NCI-H146 treated with DMSO at 0.1 percent for 48 hours (cell line): Measurements from ENCODE around the gene CAMK2A.

Experiments
- DNase-seq: peaks from one replicate; lab custom pipeline; 2025; ENCODE audit not compliant: unreplicated experiment; lab: John Stamatoyannopoulos, UW

Gene CAMK2A

DNA sequence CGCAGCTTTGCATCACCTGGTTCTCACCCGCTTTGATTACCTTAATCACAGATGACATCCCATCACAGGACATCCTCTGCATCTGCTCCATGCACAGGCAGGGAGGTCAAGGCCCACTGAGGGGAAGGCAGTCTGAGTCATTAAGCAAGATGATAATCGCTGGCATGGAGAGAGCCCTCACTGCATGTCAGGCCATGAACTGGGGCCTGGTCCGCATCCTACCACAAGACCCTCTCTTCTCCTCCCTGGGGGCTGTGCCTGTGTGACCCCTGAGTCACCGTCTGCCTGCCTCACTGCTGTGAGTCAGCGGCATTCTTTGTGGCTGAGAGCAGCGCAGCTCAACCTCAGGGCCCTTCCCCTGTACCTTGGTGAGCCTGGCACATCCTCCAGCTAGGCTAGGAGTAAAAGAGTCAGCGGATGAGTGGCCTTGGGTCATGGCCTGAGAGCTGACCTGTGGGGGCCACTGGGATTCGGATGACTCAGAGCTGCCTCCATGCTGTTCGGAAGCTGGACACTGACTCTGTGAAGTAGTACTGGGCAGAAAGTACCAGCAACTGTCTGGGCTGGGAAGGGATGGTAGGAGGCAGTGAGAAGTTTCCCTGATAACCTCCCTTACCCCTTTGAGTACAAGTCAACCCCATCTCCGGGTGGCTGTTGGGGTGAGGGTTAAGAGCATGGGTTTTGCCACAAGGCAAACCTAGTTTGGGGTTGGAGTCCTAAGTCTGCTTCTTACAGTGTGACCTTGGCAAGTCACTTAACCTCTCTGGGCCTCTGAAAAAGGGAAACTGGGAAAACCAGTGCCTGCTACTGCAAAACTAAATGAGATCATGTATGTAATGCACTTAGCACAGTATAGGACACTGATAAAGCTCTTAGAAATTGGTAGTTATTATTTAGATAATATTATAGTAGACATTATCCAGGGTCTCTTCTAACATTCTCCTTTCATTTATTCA, 27.8 kb upstream of the CAMK2A start:
- DNase-seq = no peak

GRCh38 chr5:150316320-150316719, 26.7 kb upstream of the CAMK2A start:
- no peak for DNase-seq

DNA sequence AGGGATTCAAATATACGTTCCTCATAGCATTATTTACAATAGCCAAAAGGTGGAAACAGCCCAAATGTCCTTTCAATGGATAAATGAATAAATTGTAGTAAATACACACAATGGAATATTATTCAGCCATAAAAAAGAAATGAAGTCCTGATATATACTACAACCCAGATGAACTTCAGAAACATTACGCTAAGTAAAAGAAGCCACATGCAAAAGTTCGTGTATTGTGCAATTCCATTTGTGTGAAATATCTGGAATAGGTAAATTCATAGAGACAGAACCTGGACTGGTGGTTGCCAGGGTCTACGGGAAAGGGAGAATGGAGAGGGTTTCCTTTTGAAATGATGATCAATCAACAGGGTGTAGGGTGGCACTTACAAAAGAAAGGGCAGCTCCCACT, 25.7 kb upstream of the CAMK2A start:
- DNase-seq = no peak

DNA sequence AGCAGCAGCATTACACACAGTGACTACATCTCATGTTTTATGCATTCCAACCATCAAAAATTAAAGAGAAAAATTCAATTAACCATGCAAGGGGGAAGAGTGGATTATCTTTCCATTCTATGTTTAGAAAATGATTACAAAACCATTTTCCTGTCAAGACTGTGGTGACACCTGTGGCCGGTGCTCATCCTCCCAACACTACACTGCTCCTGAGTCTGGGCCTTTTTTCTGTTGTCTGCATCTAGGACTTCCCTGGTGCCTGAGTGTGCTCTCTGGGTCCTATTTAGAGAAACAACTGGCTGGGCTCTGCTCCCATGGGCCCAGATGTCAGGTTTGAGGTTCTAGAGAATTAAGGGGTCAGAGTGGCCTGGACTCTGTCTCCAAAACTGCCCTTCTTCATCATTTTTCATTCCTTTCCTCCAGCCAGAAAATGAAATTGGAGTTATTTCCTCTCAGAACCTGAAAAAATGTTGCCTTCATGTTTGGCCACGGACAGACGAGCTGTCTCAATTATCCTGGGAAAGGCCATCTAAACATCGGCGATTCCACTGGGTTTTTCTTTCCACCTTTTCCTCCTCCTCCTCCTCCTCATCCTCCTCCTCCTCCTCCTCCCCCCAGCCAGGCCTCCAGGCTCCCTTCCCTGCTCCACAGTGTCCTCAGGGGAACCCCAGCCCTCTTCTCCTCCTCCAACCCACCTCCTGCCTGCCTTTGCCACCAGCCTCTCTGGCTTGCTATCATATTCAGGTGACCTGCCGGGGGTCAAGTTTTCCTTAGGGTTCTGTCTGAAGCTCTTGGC, 24.5 kb upstream of the CAMK2A start:
- DNase-seq = no peak

DNA sequence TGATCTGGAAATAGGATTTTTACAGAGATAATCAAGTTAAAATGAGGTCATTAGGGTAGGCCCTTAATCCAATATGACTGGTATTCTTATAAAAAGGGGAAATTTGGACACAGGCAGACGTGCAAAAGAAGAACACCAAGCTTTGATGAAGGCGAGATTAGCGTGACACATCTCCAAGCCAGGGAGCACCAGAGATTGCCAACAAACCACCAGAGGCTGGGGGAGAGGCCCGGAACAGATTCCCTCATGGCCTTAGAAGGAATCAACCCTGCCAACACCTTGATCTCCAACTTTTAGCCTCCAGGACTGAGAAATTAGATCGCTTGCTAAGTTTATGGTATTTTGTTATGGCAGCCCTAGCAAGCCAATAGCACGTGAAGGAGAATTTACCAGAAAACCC, 23.9 kb upstream of the CAMK2A start:
- no peak for DNase-seq

- no peak for DNase-seq
Observed at GRCh38 chr5:150312518-150312917, 22.9 kb upstream of the CAMK2A start.

GRCh38 chr5:150311015-150311692, 21.6 kb upstream of the CAMK2A start:
- no peak for DNase-seq

DNA sequence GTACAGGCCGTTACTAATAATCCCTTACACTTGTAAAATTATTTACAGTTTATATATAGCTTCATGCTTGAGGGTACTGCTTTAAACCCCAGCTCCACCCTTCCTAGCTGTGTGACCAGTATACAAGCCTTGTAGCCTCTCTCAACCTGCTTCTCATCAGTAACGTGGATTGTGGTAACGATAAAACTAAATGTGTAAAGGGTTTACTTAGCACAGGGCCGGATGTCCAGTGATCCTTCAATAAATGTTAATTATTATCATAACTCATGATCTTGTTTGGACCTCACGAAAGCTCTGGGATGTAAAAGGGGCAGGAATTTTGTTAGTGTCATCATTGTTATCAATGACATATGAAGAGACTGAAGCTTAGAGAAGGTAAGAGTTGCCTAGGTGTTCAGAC, 20.7 kb upstream of the CAMK2A start:
- no peak for DNase-seq

GRCh38 chr5:150309886-150310239, 20.3 kb upstream of the CAMK2A start:
- no peak for DNase-seq

DNA sequence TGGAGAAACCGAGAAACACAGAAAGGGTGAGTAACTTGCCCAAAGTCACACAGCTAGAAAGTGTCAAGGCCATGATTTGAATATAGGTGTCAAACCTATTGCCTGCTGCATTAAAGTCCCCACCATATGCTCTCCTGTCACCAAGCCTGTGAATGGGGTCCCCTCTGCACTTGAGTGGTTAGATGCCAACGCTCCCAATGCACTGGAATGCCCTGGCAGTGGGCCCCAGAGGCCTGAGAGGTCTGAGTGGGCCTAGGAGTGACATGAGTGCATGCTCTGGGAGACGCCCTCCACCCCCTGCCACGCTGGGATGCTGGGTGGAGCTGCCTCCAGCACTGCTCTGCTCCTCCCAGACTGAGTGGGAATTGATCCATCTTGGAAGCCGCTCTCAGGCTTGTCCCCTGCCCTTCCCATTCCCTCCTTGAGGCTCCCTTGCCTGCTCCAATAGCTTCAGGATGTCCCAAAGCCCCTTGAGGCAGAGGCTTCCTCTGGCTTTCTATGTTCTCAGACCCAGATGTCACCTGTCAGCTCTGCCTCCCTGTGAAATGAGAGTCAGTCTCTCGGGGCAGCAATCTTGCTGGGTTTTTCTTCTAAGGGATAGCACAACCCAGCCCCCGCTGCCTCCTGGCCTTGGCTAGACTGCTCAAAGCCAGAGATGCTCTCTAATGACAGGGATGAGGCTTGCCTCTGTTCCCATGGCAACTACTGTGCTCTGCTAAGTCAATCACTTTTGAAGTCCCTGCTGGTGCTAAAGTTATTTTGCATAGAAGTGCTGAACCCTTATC, 19.7 kb upstream of the CAMK2A start:
- DNase-seq = no peak

- no peak for DNase-seq
Observed at GRCh38 chr5:150307617-150308426, 18.2 kb upstream of the CAMK2A start.

DNA sequence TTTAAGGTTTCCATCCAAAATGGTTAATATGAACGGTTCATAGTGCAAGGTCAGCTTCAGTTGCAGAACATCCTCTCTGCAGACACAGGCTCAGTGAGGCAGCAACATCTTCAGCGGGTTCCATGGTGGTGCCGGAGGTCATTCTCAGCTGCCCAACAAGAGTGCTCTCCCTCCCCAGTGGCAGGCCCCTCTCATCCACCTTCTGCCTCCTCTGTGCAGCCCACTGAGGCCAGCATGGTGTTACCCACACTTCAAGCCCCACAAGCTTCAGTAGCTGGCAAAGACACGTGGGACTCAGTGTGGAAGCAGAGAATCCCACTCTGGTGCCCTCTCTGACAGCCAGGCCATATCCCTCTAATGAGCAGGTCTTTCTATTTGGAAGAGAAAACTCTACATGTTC, 17.2 kb upstream of the CAMK2A start:
- DNase-seq = no peak

GRCh38 chr5:150305557-150305956, 16.0 kb upstream of the CAMK2A start:
- DNase-seq = no peak

- DNase-seq = no peak
Observed at GRCh38 chr5:150305095-150305494, 15.5 kb upstream of the CAMK2A start.

DNA sequence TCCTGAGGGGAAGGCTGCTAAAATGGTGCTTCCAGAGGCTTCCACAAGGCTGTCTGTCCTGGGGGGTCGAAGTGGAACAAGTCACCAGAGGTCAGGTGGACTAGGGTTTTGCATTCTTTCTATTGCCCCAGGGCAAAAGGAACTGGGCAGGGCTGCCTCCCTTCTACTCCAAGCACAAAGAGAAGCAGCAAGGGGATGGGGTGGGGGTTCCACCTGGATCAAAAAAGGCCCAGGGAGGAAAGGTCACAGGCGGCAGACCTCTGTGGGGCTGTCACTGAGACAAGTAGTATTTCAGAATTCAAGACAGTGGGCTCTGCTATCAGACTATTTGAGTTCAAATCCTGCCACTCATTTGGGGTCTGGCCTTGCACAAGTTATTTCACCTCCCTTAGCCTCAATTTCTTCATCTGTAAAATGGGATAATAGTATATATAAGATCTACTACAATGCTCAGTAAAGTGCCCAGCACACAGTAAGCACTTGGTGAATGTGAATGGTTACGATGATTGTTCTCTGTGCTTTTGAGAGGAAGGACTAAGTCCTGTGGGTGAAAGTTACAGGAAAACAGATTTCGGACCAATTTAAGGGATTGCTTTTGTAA, 15.0 kb upstream of the CAMK2A start:
- DNase-seq = no peak

DNA sequence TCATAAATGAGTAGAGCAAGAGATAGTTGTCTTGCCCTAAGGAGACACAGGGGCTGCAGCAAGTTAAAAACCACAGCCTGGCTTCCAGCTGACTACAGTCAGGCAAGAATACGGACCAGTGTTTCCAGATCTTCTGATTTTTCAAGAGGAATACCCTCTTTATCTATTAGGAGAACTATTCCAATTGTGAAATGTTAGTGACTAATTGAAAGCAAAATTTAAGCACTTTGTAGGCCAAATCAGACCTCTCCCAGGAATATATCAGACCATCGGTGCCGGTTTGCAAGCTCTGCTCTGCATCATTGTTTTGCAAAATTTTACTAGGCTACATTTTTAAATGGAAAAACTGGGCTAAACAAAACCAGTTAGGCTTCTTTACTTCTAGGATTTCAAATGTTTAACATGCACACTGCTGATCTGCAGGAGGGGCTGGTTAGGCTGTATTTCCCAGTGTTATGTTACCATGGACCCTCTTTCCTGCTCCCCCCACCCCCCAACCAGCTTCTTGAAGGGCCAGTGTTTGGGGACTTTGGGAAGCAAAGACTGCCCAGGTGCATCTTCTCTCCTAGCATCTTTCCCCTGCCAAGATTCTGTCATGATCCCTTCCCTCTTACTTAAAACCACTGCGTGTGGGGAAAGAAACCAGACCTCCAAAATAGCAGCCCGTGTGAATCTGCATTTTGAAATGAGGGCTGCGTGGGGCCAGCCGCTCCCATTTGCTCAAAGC, 14.2 kb upstream of the CAMK2A start:
- DNase-seq = no peak

DNA sequence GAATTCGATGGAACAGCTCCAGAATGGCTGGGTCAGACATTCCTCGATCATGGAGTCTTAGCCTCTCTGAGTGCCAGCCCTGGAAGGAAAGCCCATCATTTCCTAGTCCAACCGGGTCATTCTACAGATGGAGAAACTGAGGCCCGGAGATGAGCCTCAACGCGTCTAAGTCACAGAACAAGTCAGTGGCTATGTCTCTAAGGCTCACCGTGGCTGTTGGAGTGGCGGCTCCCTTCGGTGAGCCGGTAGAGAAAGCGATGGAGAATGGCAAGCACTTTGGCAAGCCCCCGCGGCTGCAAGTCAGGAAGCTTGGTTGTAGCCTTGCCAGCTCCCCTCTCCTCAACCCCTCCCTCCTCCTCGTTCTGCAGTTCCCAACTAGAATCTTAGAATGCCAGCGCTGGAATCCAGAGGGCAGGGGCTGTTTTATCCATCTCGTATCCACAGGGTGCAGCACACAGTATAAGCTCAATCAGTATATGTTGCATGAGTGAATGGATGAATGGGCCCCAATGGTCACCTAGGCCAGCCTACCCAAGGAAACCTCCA, 13.6 kb upstream of the CAMK2A start:
- no peak for DNase-seq

DNA sequence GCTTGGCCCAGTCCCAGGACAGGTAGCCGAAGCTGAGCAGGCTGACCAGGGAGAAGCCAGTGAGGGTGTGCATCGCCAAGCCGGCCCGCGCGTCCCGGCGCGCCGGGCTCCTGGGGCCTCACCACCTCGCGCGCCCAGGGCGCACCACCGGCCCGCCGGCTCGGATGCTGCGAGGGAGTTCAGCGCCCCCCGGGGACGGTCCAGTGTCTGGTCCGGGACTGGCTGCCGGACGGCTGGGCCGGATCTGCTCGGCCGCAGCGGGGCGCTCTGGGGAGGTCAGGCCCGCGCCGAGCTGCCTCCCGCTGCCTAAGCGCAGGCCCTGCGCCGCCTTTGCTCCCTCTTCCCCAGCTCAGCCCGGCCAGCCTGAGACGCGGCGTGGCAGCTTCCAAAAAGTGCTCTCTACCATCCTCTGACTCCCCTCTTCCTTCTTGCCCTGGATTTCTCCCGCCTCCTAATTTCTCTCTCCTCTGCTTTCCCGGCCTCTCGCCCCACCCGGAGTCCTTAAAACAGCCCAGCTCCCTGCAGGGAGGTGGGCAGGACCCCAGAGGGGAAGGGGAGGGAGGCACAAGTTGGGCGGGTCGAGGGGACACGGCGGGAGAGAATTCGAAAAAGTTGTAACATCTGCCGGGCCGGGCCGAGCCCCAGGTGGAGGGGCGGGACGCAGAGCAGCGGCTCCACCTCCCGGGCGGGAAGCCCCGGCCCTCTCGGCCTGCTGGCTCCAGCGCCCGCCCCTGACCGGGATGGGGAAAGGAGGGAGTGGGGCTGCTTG, 12.9 kb upstream of the CAMK2A start, which contains the start of gene ARSI:
Gene ARSI, minus strand, starts transcription at position 605 of the 769 bp plus-strand sequence. Its CDS starts 532 bp downstream, at position 73.
- DNase-seq = no peak
